ENCODE measurements around the gene IL27RA. TPM values are rescaled to one million over a fixed set of nuclear protein-coding genes. Genes with fewer than 3 reads are reported as not detected.

IL27RA gene
- total RNA-seq, 1 experiment from 2014 or later = 10.2 TPM

DNA sequence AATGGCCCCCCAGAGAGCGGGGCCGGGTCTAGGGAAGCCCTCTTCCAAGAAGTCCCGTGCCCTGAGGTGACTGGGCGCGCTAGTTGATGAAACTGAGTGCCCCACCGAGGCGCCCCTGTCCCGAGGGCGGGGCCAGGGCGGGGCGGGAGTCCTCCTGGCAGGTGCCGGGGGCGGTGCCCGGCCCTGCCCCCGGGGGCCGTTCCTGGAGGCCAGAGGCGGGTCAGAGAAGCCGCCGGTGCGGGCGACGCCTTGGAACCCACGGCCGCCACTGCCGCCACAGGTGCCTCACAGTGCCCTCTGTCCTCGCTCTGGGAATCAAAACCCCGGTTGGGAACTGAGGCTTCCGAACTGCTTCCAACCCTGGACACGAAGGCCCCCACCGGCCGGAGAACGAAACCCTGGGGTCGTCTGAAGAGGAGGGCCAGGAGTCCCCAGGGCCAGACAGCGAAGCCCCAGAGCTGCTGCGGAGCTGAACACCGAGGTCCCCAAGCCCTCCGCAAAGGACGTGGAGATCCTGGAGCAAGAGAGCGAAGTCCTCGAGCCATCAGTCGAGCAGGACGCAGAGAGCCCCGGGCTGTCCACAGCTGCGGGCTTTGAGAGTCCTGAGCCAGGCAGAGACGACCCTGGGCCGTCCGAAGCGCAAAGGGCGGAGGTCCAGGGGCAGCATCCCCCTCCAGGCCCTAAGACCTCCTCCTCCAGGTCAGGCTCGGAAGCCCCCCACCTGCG lies 41.1 kb downstream of the IL27RA start, which contains the start of gene MISP3:
MISP3 (plus strand) TSS at position 252 of the 726 bp plus-strand sequence. CDS start 524 bp downstream, outside the sequence.
- peak; percentile 44 for ATAC-seq
- H3K27ac ChIP-seq (ENCODE audit: low read length) = peak within 1 kb of the TSS; percentile 71
- BruUV-seq (replicated peaks) = no TSS peak
- no peak for TF ChIP-seq CTCF (IDR thresholded peaks at IDR 0.05)
- no peak for TF ChIP-seq SIN3A (IDR thresholded peaks at IDR 0.05; ENCODE audit: borderline replicate concordance, insufficient read depth, low read depth, low read length)
- no peak for TF ChIP-seq TCF7L2 (IDR thresholded peaks at IDR 0.05; ENCODE audit: low read depth, low read length)
- no peak for TF ChIP-seq REST (IDR thresholded peaks at IDR 0.05; ENCODE audit: insufficient read depth in 1 of 2, low read depth in 2 of 2, low read length in 1 of 2)
- TF ChIP-seq POLR2AphosphoS5 (IDR thresholded peaks at IDR 0.05; ENCODE audit: low read depth, low read length) = no peak
- intact Hi-C loops (cut with micrococcal nuclease; ENCODE audit: unreplicated experiment) (no loop called here), in situ Hi-C loops (cut with HindIII; ENCODE audit: low pct_unique_long_range_greater_than_20kb, low sequenced_read_pairs) (no loop called here)
- H3K9me3 ChIP-seq (ENCODE audit: control insufficient read depth, insufficient read depth, low read depth, low read length) = no peaks in the 10 kb centered on the region
- H3K4me1 ChIP-seq (ENCODE audit: control insufficient read depth, insufficient read depth, low read length) = peaks cover 2% of the 10 kb centered on the region; the same call in 1 of the 2 replicates
- DNase-seq (ENCODE audit: low read depth, low spot score) = no peak
- H3K27me3 ChIP-seq (ENCODE audit: control insufficient read depth, insufficient read depth, low read length) = no peaks in the 10 kb centered on the region
- H3K36me3 ChIP-seq (ENCODE audit: control insufficient read depth, insufficient read depth, low read length) = no peaks in the 10 kb centered on the region; the same call in 1 of the 2 replicates
- POLR2A ChIA-PET = no interaction called here
- CTCF ChIA-PET = interaction anchor here (0.7 to 1.5 kb wide), 2 partner anchors 18 to 192 kb away, joined by 3 to 6 read pairs; no protein-coding TSS in a partner anchor
- peak within 1 kb of the TSS; percentile 59 to 84 for H3K4me3 ChIP-seq (ENCODE audit: low read depth in 2 of 2, low read length in 2 of 2)

DNA sequence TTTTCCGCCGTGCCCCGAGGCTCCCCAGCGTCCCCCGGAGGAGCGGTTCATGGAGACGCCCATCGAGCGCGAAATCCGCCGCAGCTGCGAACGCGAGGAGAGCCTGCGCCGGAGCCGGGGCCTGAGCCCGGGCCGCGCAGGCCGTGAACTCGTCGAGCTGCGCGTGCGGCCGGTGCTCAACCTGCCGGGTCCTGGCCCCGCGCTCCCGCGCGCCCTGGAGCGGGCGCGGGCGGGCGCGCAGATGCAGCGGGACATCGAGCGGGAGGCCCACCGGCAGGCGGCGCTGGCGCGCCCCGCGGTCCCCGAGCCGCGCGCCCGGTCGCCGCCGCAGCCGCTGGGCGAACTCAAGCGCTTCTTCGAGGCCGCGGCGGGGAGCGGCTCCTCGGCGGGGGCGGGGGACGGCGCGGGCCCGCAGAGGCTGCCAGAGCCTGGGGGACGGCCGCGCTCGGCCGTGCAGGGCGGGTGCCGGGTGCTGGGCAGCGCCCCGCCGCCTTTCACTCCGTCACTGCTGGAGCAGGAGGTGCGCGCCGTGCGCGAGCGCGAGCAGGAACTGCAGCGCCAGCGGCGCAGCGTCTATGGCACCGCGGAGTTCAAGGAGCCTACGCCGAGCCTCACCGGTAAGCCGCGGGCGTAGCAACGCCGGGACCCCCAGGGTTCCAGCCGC lies 41.8 kb downstream of the IL27RA start:
- Histone ChIP-seq H3K27me3 (ENCODE audit: control insufficient read depth, insufficient read depth, low read length) (no peaks in the 10 kb centered on the region), H3K9me3 (ENCODE audit: control insufficient read depth, insufficient read depth, low read depth, low read length) (no peaks in the 10 kb centered on the region), H3K27ac (ENCODE audit: low read length) (peak overlapping the region; percentile 81), H3K4me3 (ENCODE audit: low read depth in 2 of 2, low read length in 2 of 2) (peak overlapping the region; percentile 59 to 84), H3K4me1 (ENCODE audit: control insufficient read depth, insufficient read depth, low read length) (peaks cover 2% of the 10 kb centered on the region; the same call in 1 of the 2 replicates), H3K36me3 (ENCODE audit: control insufficient read depth, insufficient read depth, low read length) (no peaks in the 10 kb centered on the region; the same call in 1 of the 2 replicates)
- in situ Hi-C loops (cut with HindIII; ENCODE audit: low pct_unique_long_range_greater_than_20kb, low sequenced_read_pairs) = no loop called here
- CTCF ChIA-PET = interaction anchor here (1.5 kb wide), 1 partner anchor 193 kb away, joined by 6 read pairs; no protein-coding TSS in a partner anchor
- ATAC-seq = peak; percentile 78
- DNase-seq (ENCODE audit: low read depth, low spot score) = no peak
- intact Hi-C loops (cut with micrococcal nuclease; ENCODE audit: unreplicated experiment) = no loop called here
- BruUV-seq (replicated peaks) = no TSS peak
- POLR2A ChIA-PET = no interaction called here
- TF ChIP-seq POLR2AphosphoS5 (IDR thresholded peaks at IDR 0.05; ENCODE audit: low read depth, low read length) = no peak
- TF ChIP-seq CTCF (IDR thresholded peaks at IDR 0.05) = peak; percentile 95
- TF ChIP-seq REST (IDR thresholded peaks at IDR 0.05; ENCODE audit: insufficient read depth in 1 of 2, low read depth in 2 of 2, low read length in 1 of 2) = no peak

All from Panc1 (cell line).